H4 (cell line): ENCODE results near the gene SPECC1L. TPM values are rescaled to one million over a fixed set of nuclear protein-coding genes. Genes with fewer than 3 reads are reported as not detected.

Experiments
- total RNA-seq: library from RNA; depleted of rRNA; stranded (reverse); fragments of >200 nt; shearing (Covaris generic); gene quantifications from 2 replicates; pipeline ENCODE4 v1.2.3, GENCODE V29; 2014; rRNA removed

The SPECC1L gene
- total RNA-seq, 1 experiment from 2014 or later, result 10.8 TPM

Other genes with a start within 250 kb of the SPECC1L start
- gene SUSD2, start 89.3 kb upstream of the SPECC1L start, total RNA-seq, result 0.12 and 0.37 TPM in 2 replicates
- gene GGT5, start 25.7 kb upstream of the SPECC1L start, total RNA-seq, result not detected in 2 replicates
- gene ADORA2A, start 156.8 kb downstream of the SPECC1L start, total RNA-seq, result 1.0 TPM in 1 of 2 replicates, not detected in the other
- gene UPB1, start 224.5 kb downstream of the SPECC1L start, total RNA-seq, result not detected in 2 replicates